ENCODE results near the gene PRSS53. TPM values are rescaled to one million over a fixed set of nuclear protein-coding genes. Genes with fewer than 3 reads are reported as not detected.
A peak's percentile ranks its signal among the peaks of the same experiment; 100 is the strongest.

PRSS53 gene
- total RNA-seq, 1 donor, result 2.9 TPM

GRCh38 chr16:31077024-31077423 lies 11.7 kb downstream of the PRSS53 start:
- Histone ChIP-seq H3K4me3 (ENCODE audit: insufficient read depth, low read length) (no peak overlapping the region), H2AFZ (ENCODE audit: low read length) (no peak overlapping the region), H3K4me1 (ENCODE audit: insufficient read depth, low read length) (peaks cover 14% of the 10 kb centered on the region), H3K79me2 (ENCODE audit: insufficient read depth, low read length) (peaks cover 82% of the 10 kb centered on the region), H3K36me3 (ENCODE audit: insufficient read depth, low read length) (peaks cover 41% of the 10 kb centered on the region), H3K27ac (ENCODE audit: low read depth, low read length) (no peak overlapping the region), H4K20me1 (ENCODE audit: insufficient read depth, low read length) (peaks cover 5% of the 10 kb centered on the region), H3K27me3 (ENCODE audit: insufficient read depth, low read length) (no peaks in the 10 kb centered on the region), H3K9me3 (ENCODE audit: low read depth, low read length) (no peaks in the 10 kb centered on the region), H3K4me2 (ENCODE audit: insufficient read depth, low read length) (no peak overlapping the region)
- TF ChIP-seq CTCF (IDR thresholded peaks at IDR 0.05; ENCODE audit: extremely low read depth, low read depth, low read length), result no peak
- peak; percentile 52 for DNase-seq (ENCODE audit: insufficient read length, low spot score, missing footprints)

DNA sequence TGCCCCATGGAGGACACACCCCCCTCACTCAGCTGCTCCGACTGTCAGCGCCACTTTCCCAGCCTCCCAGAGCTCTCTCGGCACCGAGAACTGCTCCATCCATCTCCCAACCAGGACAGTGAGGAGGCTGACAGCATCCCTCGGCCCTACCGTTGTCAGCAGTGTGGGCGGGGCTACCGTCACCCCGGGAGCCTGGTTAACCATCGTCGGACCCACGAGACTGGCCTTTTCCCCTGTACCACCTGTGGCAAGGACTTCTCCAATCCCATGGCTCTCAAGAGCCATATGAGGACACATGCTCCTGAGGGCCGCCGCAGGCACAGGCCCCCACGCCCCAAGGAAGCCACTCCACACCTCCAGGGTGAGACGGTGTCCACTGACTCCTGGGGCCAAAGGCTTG lies 12.4 kb downstream of the PRSS53 start:
- no peak overlapping the region for H3K4me3 ChIP-seq (ENCODE audit: insufficient read depth, low read length)
- peaks cover 85% of the 10 kb centered on the region for H3K79me2 ChIP-seq (ENCODE audit: insufficient read depth, low read length)
- no peak overlapping the region for H3K27ac ChIP-seq (ENCODE audit: low read depth, low read length)
- no peaks in the 10 kb centered on the region for H3K27me3 ChIP-seq (ENCODE audit: insufficient read depth, low read length)
- H3K36me3 ChIP-seq (ENCODE audit: insufficient read depth, low read length), result peaks cover 41% of the 10 kb centered on the region
- H3K4me2 ChIP-seq (ENCODE audit: insufficient read depth, low read length), result no peak overlapping the region
- no peak for DNase-seq (ENCODE audit: insufficient read length, low spot score, missing footprints)
- peaks cover 21% of the 10 kb centered on the region for H3K4me1 ChIP-seq (ENCODE audit: insufficient read depth, low read length)
- peaks cover 5% of the 10 kb centered on the region for H4K20me1 ChIP-seq (ENCODE audit: insufficient read depth, low read length)
- TF ChIP-seq CTCF (IDR thresholded peaks at IDR 0.05; ENCODE audit: extremely low read depth, low read depth, low read length), result no peak
- H2AFZ ChIP-seq (ENCODE audit: low read length), result no peak overlapping the region
- H3K9me3 ChIP-seq (ENCODE audit: low read depth, low read length), result no peaks in the 10 kb centered on the region

- no peak for DNase-seq (ENCODE audit: insufficient read length, low spot score, missing footprints)
- H4K20me1 ChIP-seq (ENCODE audit: insufficient read depth, low read length), result peaks cover 5% of the 10 kb centered on the region
- peak; percentile 14 for TF ChIP-seq CTCF (IDR thresholded peaks at IDR 0.05; ENCODE audit: extremely low read depth, low read depth, low read length)
- peak overlapping the region; percentile 98 for H3K4me2 ChIP-seq (ENCODE audit: insufficient read depth, low read length)
- peaks cover 86% of the 10 kb centered on the region for H3K79me2 ChIP-seq (ENCODE audit: insufficient read depth, low read length)
- peak overlapping the region; percentile 93 for H3K27ac ChIP-seq (ENCODE audit: low read depth, low read length)
- peak overlapping the region; percentile 77 for H2AFZ ChIP-seq (ENCODE audit: low read length)
- H3K9me3 ChIP-seq (ENCODE audit: low read depth, low read length), result no peaks in the 10 kb centered on the region
- H3K4me3 ChIP-seq (ENCODE audit: insufficient read depth, low read length), result peak overlapping the region; percentile 94
- H3K36me3 ChIP-seq (ENCODE audit: insufficient read depth, low read length), result peaks cover 32% of the 10 kb centered on the region
- peaks cover 22% of the 10 kb centered on the region for H3K4me1 ChIP-seq (ENCODE audit: insufficient read depth, low read length)
- no peaks in the 10 kb centered on the region for H3K27me3 ChIP-seq (ENCODE audit: insufficient read depth, low read length)
Observed at GRCh38 chr16:31074814-31075183, 13.9 kb downstream of the PRSS53 start.

GRCh38 chr16:31073970-31074813 lies 14.6 kb downstream of the PRSS53 start, which contains the start of the genes ZNF646 and ZNF668:
Gene ZNF646 (plus strand): TSS chr16:31074422. CDS start chr16:31076325, 1,903 bp downstream.
Gene ZNF668 (minus strand): TSS chr16:31074240. CDS start chr16:31064459, 9,781 bp downstream.
- Histone ChIP-seq H3K4me1 (ENCODE audit: insufficient read depth, low read length) (peaks cover 22% of the 10 kb centered on the region), H3K36me3 (ENCODE audit: insufficient read depth, low read length) (peaks cover 28% of the 10 kb centered on the region), H3K4me2 (ENCODE audit: insufficient read depth, low read length) (peak within 1 kb of the TSS; percentile 98), H2AFZ (ENCODE audit: low read length) (peak within 1 kb of the TSS; percentile 88), H3K79me2 (ENCODE audit: insufficient read depth, low read length) (peaks cover 88% of the 10 kb centered on the region), H3K4me3 (ENCODE audit: insufficient read depth, low read length) (peak within 1 kb of the TSS; percentile 94), H3K27me3 (ENCODE audit: insufficient read depth, low read length) (no peaks in the 10 kb centered on the region), H4K20me1 (ENCODE audit: insufficient read depth, low read length) (peaks cover 5% of the 10 kb centered on the region), H3K9me3 (ENCODE audit: low read depth, low read length) (no peaks in the 10 kb centered on the region), H3K27ac (ENCODE audit: low read depth, low read length) (peak within 1 kb of the TSS; percentile 93)
- TF ChIP-seq CTCF (IDR thresholded peaks at IDR 0.05; ENCODE audit: extremely low read depth, low read depth, low read length), result no peak
- DNase-seq (ENCODE audit: insufficient read length, low spot score, missing footprints), result peak; percentile 100
